Measurements from ENCODE around the gene MT3.

Gene MT3

GRCh38 chr16:56611281-56611833 is 22.0 kb downstream of the MT3 start (continued):
- TF ChIP-seq TSHZ2 (CRISPR knock-in tag; IDR thresholded peaks at IDR 0.05), result no peak

- no peak for ATAC-seq
- no peak for TF ChIP-seq ZFP30 (CRISPR knock-in tag; IDR thresholded peaks at IDR 0.05)
- TF ChIP-seq CREB5 (CRISPR knock-in tag; IDR thresholded peaks at IDR 0.05; ENCODE audit: low read depth), result no peak
- TF ChIP-seq ZNF8 (CRISPR knock-in tag; IDR thresholded peaks at IDR 0.05), result no peak
- TF ChIP-seq RARB (CRISPR knock-in tag; IDR thresholded peaks at IDR 0.05), result no peak
- no peak for TF ChIP-seq ARNTL (CRISPR knock-in tag; IDR thresholded peaks at IDR 0.05; ENCODE audit: borderline replicate concordance, low read depth)
- no peak for TF ChIP-seq GLIS3 (CRISPR knock-in tag; IDR thresholded peaks at IDR 0.05)
- TF ChIP-seq OSR1 (CRISPR knock-in tag; IDR thresholded peaks at IDR 0.05), result no peak
- no peak for TF ChIP-seq ISL1 (CRISPR knock-in tag; IDR thresholded peaks at IDR 0.05)
- TF ChIP-seq TOX (CRISPR knock-in tag; IDR thresholded peaks at IDR 0.05; ENCODE audit: borderline replicate concordance), result no peak
- TF ChIP-seq ZNF70 (CRISPR knock-in tag; IDR thresholded peaks at IDR 0.05), result no peak
- TF ChIP-seq CSRNP3 (CRISPR knock-in tag; IDR thresholded peaks at IDR 0.05), result no peak
- TF ChIP-seq SNAI2 (CRISPR knock-in tag; IDR thresholded peaks at IDR 0.05), result no peak
- no peak for TF ChIP-seq TSHZ2 (CRISPR knock-in tag; IDR thresholded peaks at IDR 0.05)
- TF ChIP-seq BACH2 (CRISPR knock-in tag; IDR thresholded peaks at IDR 0.05; ENCODE audit: borderline replicate concordance), result no peak
These were observed 24.4 kb downstream of the MT3 start for GRCh38 chr16:56613706-56614105.

- no peak for TF ChIP-seq ESRRG (CRISPR knock-in tag; IDR thresholded peaks at IDR 0.05)
- no peak for TF ChIP-seq RARB (CRISPR knock-in tag; IDR thresholded peaks at IDR 0.05)
- TF ChIP-seq ZNF70 (CRISPR knock-in tag; IDR thresholded peaks at IDR 0.05), result no peak
- no peak for ATAC-seq
These were observed 25.2 kb downstream of the MT3 start for GRCh38 chr16:56614549-56614991.

GRCh38 chr16:56615353-56615752 is 26.0 kb downstream of the MT3 start:
- no peak for ATAC-seq
- TF ChIP-seq PATZ1 (CRISPR knock-in tag; IDR thresholded peaks at IDR 0.05; ENCODE audit: borderline replicate concordance) (no peak), POU6F1 (CRISPR knock-in tag; IDR thresholded peaks at IDR 0.05; ENCODE audit: borderline replicate concordance, low read depth) (no peak), ARNTL (CRISPR knock-in tag; IDR thresholded peaks at IDR 0.05; ENCODE audit: borderline replicate concordance, low read depth) (no peak), TCF4 (CRISPR knock-in tag; IDR thresholded peaks at IDR 0.05; ENCODE audit: borderline replicate concordance) (no peak), ZNF70 (CRISPR knock-in tag; IDR thresholded peaks at IDR 0.05) (no peak), ZFP30 (CRISPR knock-in tag; IDR thresholded peaks at IDR 0.05) (no peak), ZNF8 (CRISPR knock-in tag; IDR thresholded peaks at IDR 0.05) (no peak), TOX (CRISPR knock-in tag; IDR thresholded peaks at IDR 0.05; ENCODE audit: borderline replicate concordance) (no peak)

All from SK-N-SH treated with all-trans-retinoic acid at 6 μM for 48 hours (cell line).